CD4-positive, alpha-beta memory T cell (primary cell): ENCODE results near the gene ANKEF1. TPM values are rescaled to one million over a fixed set of nuclear protein-coding genes. Genes with fewer than 3 reads are reported as not detected.

Experiments
- CTCF ChIA-PET: fragments of 350-600 bp; sonication (Branson Sonifier 250); formaldehyde crosslinking; loops from one replicate; lab custom pipeline; 2021; ENCODE audit warnings: inconsistent platforms; ENCODE audit not compliant: partially characterized antibody; lab: Charles Lee
- POLR2A ChIA-PET: fragments of 350-600 bp; sonication (Branson Sonifier 250); formaldehyde crosslinking; loops from one replicate; lab custom pipeline; 2021; ENCODE audit not compliant: partially characterized antibody; lab: Charles Lee
- DNase-seq, 5 donors: peaks; one replicate each; pipeline versions ENCODE4 v3.0.0 to v3.0.0-alpha.2; 2020 to 2022; ENCODE audit warnings: mixed read lengths in 1 of 5
- H3K27ac ChIP-seq: one replicate; pipeline ENCODE4 v1.7.0; 2013; ENCODE audit warnings: low read depth, low read length
- H3K27me3 ChIP-seq: 2 replicates; pipeline ENCODE4 v1.7.0; 2013; ENCODE audit warnings: mild to moderate bottlenecking, low read length, moderate library complexity; ENCODE audit not compliant: insufficient read depth
- H3K36me3 ChIP-seq: 2 replicates; pipeline ENCODE4 v1.7.0; 2013; ENCODE audit warnings: mild to moderate bottlenecking, low read length, moderate library complexity; ENCODE audit not compliant: insufficient read depth
- H3K4me1 ChIP-seq: 2 replicates; pipeline ENCODE4 v1.7.0; 2013; ENCODE audit warnings: mild to moderate bottlenecking, low read length, moderate library complexity; ENCODE audit not compliant: insufficient read depth
- H3K4me3 ChIP-seq, 2 donors: one replicate each; pipeline ENCODE4 v1.7.0; 2013; ENCODE audit warnings: low read length in 2 of 2, mild to moderate bottlenecking in 1 of 2
- H3K9me3 ChIP-seq, 2 donors: one replicate each; pipeline ENCODE4 v1.7.0; 2013; ENCODE audit warnings: low read length in 2 of 2, control low read depth in 1 of 2; ENCODE audit not compliant: control insufficient read depth in 1 of 2
- H3K27ac Mint-ChIP-seq, 7 donors: one replicate each; pipeline ENCODE4 v1.8.0; 2020 to 2021; ENCODE audit warnings: mixed read lengths in 7 of 7, mild to moderate bottlenecking in 6 of 7, inconsistent platforms in 3 of 7, moderate library complexity in 3 of 7
- H3K27me3 Mint-ChIP-seq, 2 donors: one replicate each; pipeline ENCODE4 v1.8.0; 2020 to 2021; ENCODE audit warnings: mixed read lengths in 2 of 2
- H3K36me3 Mint-ChIP-seq, 2 donors: one replicate each; pipeline ENCODE4 v1.8.0; 2020 to 2021; ENCODE audit warnings: mixed read lengths in 2 of 2, inconsistent platforms in 1 of 2, mild to moderate bottlenecking in 1 of 2
- H3K4me1 Mint-ChIP-seq, 4 donors: one replicate each; pipeline ENCODE4 v1.8.0; 2020 to 2021; ENCODE audit warnings: mixed read lengths in 4 of 4, mild to moderate bottlenecking in 1 of 4
- H3K4me3 Mint-ChIP-seq, 8 donors: one replicate each; pipeline ENCODE4 v1.8.0; 2020 to 2021; ENCODE audit warnings: mixed read lengths in 8 of 8, mild to moderate bottlenecking in 7 of 8, moderate library complexity in 6 of 8, inconsistent platforms in 3 of 8
- H3K9me3 Mint-ChIP-seq, 8 donors: one replicate each; pipeline ENCODE4 v1.8.0; 2020 to 2021; ENCODE audit warnings: mixed read lengths in 8 of 8, mild to moderate bottlenecking in 5 of 8, inconsistent platforms in 3 of 8, moderate library complexity in 1 of 8
- intact Hi-C: fragments of 100-400 bp; cut with micrococcal nuclease; formaldehyde crosslinking; loops from one replicate; pipeline ENCODE4 v1.15.1; 2023
- polyA plus RNA-seq, 2 donors: library from polyadenylated mRNA; unstranded; fragments of 300-500 nt; fragmentation: Illumina TruSeq; gene quantifications; one replicate each; pipeline ENCODE4 v1.2.3, GENCODE V29; 2021
- total RNA-seq, 2 experiments: library from RNA; stranded (reverse); gene quantifications; one replicate each; pipeline ENCODE4 v1.2.3, GENCODE V29; 2021

The ANKEF1 gene
- total and polyA plus RNA-seq, 4 experiments from 2014 or later = 5.0 to 7.8 (median 5.1) TPM

GRCh38 chr20:10096790-10097189, 62.0 kb downstream of the ANKEF1 start:
- Mint-ChIP-seq H3K36me3 (no peaks in the 10 kb centered on the region), H3K27me3 (peaks cover 5 to 11% of the 10 kb centered on the region in 2 donors), H3K4me3 (no peak overlapping the region), H3K9me3 (peaks cover 0 to 6% (median 0%) of the 10 kb centered on the region in 8 donors), H3K4me1 (no peaks in the 10 kb centered on the region), H3K27ac (no peak overlapping the region)
- H3K9me3 ChIP-seq = no peaks in the 10 kb centered on the region
- ChIA-PET POLR2A (no interaction called here), CTCF (interaction anchor here (0.7 to 1.2 kb wide), 2 partner anchors 9 to 702 kb away, joined by 3 read pairs; no protein-coding TSS in a partner anchor)
- H3K4me1 ChIP-seq = no peaks in the 10 kb centered on the region
- H3K27me3 ChIP-seq = no peaks in the 10 kb centered on the region
- H3K27ac ChIP-seq = no peak overlapping the region
- H3K4me3 ChIP-seq = no peak overlapping the region
- no peak for DNase-seq
- H3K36me3 ChIP-seq = no peaks in the 10 kb centered on the region
- intact Hi-C loops = no loop called here

DNA sequence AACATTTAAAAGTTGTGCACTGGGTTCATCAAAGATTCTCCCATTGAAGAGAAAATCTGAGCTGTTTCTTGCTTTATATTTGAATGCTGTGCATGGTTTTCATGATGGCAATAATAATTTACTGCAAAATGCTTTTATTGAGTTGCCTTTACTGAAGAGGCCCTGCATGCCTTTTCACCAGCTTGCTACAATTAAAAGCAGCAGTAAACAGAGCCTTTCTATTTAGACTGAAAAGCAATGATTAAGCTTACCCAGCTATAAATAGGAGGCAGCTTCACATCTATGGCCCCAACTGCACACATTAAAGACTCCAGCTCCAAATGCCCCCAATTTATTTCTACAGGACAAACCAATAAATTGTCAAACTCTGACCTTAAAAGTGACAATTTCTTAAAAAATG, 70.3 kb downstream of the ANKEF1 start:
- Mint-ChIP-seq H3K4me3 (no peak overlapping the region), H3K4me1 (no peaks in the 10 kb centered on the region), H3K9me3 (peaks cover 0 to 5% (median 2%) of the 10 kb centered on the region in 8 donors), H3K27ac (no peak overlapping the region), H3K36me3 (no peaks in the 10 kb centered on the region), H3K27me3 (peaks cover 0 to 1% of the 10 kb centered on the region in 2 donors)
- no peaks in the 10 kb centered on the region for H3K36me3 ChIP-seq
- DNase-seq = no peak
- no peaks in the 10 kb centered on the region for H3K4me1 ChIP-seq
- no peaks in the 10 kb centered on the region for H3K9me3 ChIP-seq
- CTCF ChIA-PET = interaction anchor here (1.6 to 4.8 kb wide), 2 partner anchors 8 to 14 kb away, joined by 3 to 35 read pairs; no protein-coding TSS in a partner anchor
- H3K27me3 ChIP-seq = no peaks in the 10 kb centered on the region
- H3K4me3 ChIP-seq = no peak overlapping the region
- intact Hi-C loops = no loop called here
- no peak overlapping the region for H3K27ac ChIP-seq
- POLR2A ChIA-PET = no interaction called here

Other genes with a start within 250 kb of the ANKEF1 start
- gene PAK5, start 195.9 kb upstream of the ANKEF1 start, total RNA-seq = not detected
- gene PAK5, start 195.9 kb upstream of the ANKEF1 start, polyA plus RNA-seq = not detected
- gene SNAP25, start 183.8 kb downstream of the ANKEF1 start, total RNA-seq = not detected
- under 1 TPM in 1 of 2 donors, not detected in 1; 0.14 TPM for gene SNAP25, start 183.8 kb downstream of the ANKEF1 start, polyA plus RNA-seq